Sigmoid colon (tissue), 4 donors: ENCODE measurements around the gene PTX4.

ENCODE experiments used
- POLR2A ChIP-seq, 2 donors: fragments of 450-650 bp; IDR thresholded peaks; one replicate each; pipeline ENCODE4 v1.6.1; 2016; ENCODE audit warnings: antibody characterized with exemption in 2 of 2, mild to moderate bottlenecking in 2 of 2, moderate library complexity in 2 of 2
- POLR2AphosphoS5 ChIP-seq, 4 donors: sonication (generic); formaldehyde crosslinking; IDR thresholded peaks; one replicate each; pipeline ENCODE4 v1.6.1; 2017; ENCODE audit warnings: antibody characterized with exemption in 4 of 4
- TF ChIP-seq, protein P1 (sequence below), 4 experiments: fragments of 450-650 bp in 3 of 4; fragments of 200-600 bp in 1 of 4; IDR thresholded peaks; one replicate each; pipeline ENCODE4 v1.5.1; 2016 to 2019; ENCODE audit warnings: antibody characterized with exemption in 4 of 4, mild to moderate bottlenecking in 3 of 4, moderate library complexity in 2 of 4

DNA sequence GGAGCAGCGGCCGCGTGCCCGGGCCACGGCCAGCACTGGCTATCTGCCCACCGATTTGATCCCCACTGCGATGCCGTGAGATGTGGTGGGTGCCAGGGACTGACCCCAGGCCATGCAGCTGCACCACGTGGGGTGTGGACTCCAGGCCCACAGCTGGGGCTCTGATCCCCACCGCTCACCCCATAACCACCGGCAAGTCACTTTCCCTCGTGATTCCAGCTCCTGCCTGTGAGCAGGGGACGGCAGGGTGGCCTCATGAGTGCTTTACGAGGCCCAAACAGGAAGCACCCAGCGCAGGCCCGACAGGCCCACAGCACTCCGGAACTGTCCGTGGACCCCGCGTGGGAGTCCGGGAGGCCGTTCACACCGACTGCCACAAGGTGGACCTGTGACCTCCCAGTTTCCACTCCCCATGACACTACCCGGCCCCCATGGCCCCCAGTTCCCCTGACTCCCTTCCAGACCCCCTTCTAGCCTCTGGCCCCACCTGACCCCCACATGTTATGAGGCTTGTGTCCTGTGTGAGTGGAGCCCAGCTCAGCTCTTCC is 616 bp downstream of the PTX4 start:
- TF ChIP-seq POLR2AphosphoS5 (IDR thresholded peaks at IDR 0.05) (no peak), POLR2A (IDR thresholded peaks at IDR 0.05) (no peak)
- TF ChIP-seq, protein P1, sequence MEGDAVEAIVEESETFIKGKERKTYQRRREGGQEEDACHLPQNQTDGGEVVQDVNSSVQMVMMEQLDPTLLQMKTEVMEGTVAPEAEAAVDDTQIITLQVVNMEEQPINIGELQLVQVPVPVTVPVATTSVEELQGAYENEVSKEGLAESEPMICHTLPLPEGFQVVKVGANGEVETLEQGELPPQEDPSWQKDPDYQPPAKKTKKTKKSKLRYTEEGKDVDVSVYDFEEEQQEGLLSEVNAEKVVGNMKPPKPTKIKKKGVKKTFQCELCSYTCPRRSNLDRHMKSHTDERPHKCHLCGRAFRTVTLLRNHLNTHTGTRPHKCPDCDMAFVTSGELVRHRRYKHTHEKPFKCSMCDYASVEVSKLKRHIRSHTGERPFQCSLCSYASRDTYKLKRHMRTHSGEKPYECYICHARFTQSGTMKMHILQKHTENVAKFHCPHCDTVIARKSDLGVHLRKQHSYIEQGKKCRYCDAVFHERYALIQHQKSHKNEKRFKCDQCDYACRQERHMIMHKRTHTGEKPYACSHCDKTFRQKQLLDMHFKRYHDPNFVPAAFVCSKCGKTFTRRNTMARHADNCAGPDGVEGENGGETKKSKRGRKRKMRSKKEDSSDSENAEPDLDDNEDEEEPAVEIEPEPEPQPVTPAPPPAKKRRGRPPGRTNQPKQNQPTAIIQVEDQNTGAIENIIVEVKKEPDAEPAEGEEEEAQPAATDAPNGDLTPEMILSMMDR (IDR thresholded peaks at IDR 0.05): no peak
